HepG2 (cell line): Measurements from ENCODE around the gene ERC1. TPM values are rescaled to one million over a fixed set of nuclear protein-coding genes. Genes with fewer than 3 reads are reported as not detected.

Source experiments
- ATAC-seq: fragments of 200-7000 bp; cut with Tn5 transposase; 3 replicates; pipeline ENCODE4 v1.9.1; 2020; ENCODE audit warnings: mild to moderate bottlenecking, moderate library complexity
- BruUV-seq: library from RNA; stranded (reverse); fragments of 400-500 nt; replicated peaks from 2 replicates; lab custom pipeline; 2021; lab: Mats Ljungman, UMichigan
- CTCF ChIA-PET: fragments of 300-600 bp; formaldehyde crosslinking; extraction: SDS; loops from one replicate; lab custom pipeline; 2021; ENCODE audit warnings: low total read pairs, inconsistent platforms, low intra/inter-chr PET ratio; lab: Yijun Ruan, JAX
- POLR2A ChIA-PET: fragments of 350-600 bp; sonication (Branson Sonifier 250); formaldehyde crosslinking; loops from one replicate; lab custom pipeline; 2020; ENCODE audit warnings: antibody characterized with exemption, inconsistent platforms; lab: Yijun Ruan, JAX
- DNase-seq: peaks from one replicate; pipeline ENCODE4 v3.0.0-alpha.2; 2015; ENCODE audit warnings: low spot score
- FAIRE-seq: peaks from 3 replicates; lab custom pipeline; 2011; peaks lifted over from hg19 to GRCh38; lab: Jason Lieb, UNC
- H2AFZ ChIP-seq: one replicate; pipeline ENCODE4 v1.6.1; 2011; ENCODE audit warnings: low read length, inconsistent platforms
- H3K27ac ChIP-seq: fragments of 300-600 bp; 3 replicates; pipeline ENCODE4 v1.8.0; 2011; ENCODE audit warnings: mixed run types, mild to moderate bottlenecking, mixed read lengths, low read length, inconsistent platforms; ENCODE audit not compliant: insufficient read depth; ENCODE audit errors: extremely low read length
- H3K27me3 ChIP-seq, 2 experiments: fragments of 200-600 bp in 1 of 2; 2 replicates in 1 of 2; 3 replicates in 1 of 2; pipeline versions ENCODE4 v1.6.0 to v1.8.0; 2011; ENCODE audit warnings: low read length in 2 of 2, mild to moderate bottlenecking in 2 of 2, moderate library complexity in 2 of 2, inconsistent platforms in 1 of 2; ENCODE audit not compliant: insufficient read depth in 2 of 2, control insufficient read depth in 1 of 2
- H3K36me3 ChIP-seq, 2 experiments: fragments of 200-600 bp in 1 of 2; replicated peaks in 1 of 2; 2 replicates in 1 of 2; 3 replicates in 1 of 2; pipeline versions ENCODE4 v1.5.1 to v1.8.0; 2011; ENCODE audit warnings: low read length in 2 of 2, inconsistent platforms in 1 of 2; ENCODE audit not compliant: insufficient read depth in 2 of 2, control insufficient read depth in 1 of 2
- H3K4me1 ChIP-seq: 2 replicates; pipeline ENCODE4 v1.5.1; 2012; ENCODE audit warnings: low read length, inconsistent platforms; ENCODE audit not compliant: insufficient read depth
- H3K4me2 ChIP-seq: 2 replicates; pipeline ENCODE4 v1.6.0; 2011; ENCODE audit warnings: low read depth, low read length, inconsistent platforms
- H3K4me3 ChIP-seq, 3 experiments: fragments of 200-600 bp in 1 of 3; sonication (generic), shearing (Covaris generic) in 1 of 3; replicated peaks in 1 of 3; 2 replicates each; pipeline ENCODE4 v1.5.1; 2011 to 2016; ENCODE audit warnings: low read length in 3 of 3, inconsistent platforms in 2 of 3, low read depth in 2 of 3, mild to moderate bottlenecking in 2 of 3, control low read depth in 1 of 3, mixed read lengths in 1 of 3; ENCODE audit not compliant: insufficient read depth in 1 of 3
- H3K79me2 ChIP-seq: one replicate; pipeline ENCODE4 v1.6.1; 2011; ENCODE audit warnings: low read length, inconsistent platforms; ENCODE audit not compliant: insufficient read depth
- H3K9ac ChIP-seq: 2 replicates; pipeline ENCODE4 v1.6.0; 2011; ENCODE audit warnings: mild to moderate bottlenecking, low read depth, low read length, inconsistent platforms; ENCODE audit not compliant: insufficient read depth
- H3K9me3 ChIP-seq: 2 replicates; pipeline ENCODE4 v1.5.1; 2012; ENCODE audit warnings: mild to moderate bottlenecking, low read length
- H4K20me1 ChIP-seq: 2 replicates; pipeline ENCODE4 v1.6.0; 2011; ENCODE audit warnings: inconsistent platforms, mild to moderate bottlenecking, low read length, moderate library complexity; ENCODE audit not compliant: insufficient read depth
- ERF ChIP-seq: IDR thresholded peaks from 2 replicates; pipeline ENCODE4 v1.6.1; 2018; ENCODE audit warnings: missing biosample characterization, missing genetic modification reagents
- HNF4G ChIP-seq, 2 experiments: sonication (generic) in 1 of 2; formaldehyde crosslinking in 1 of 2; IDR thresholded peaks; 2 replicates each; pipeline versions ENCODE4 v1.4.0 to v1.6.1; 2011 to 2020; ENCODE audit warnings: borderline replicate concordance in 2 of 2, low read depth in 2 of 2, mild to moderate bottlenecking in 2 of 2, low read length in 1 of 2, missing genetic modification reagents in 1 of 2, moderate library complexity in 1 of 2
- HOXA7 ChIP-seq: sonication (generic); formaldehyde crosslinking; IDR thresholded peaks from 2 replicates; pipeline ENCODE4 v1.8.1; 2022; ENCODE audit warnings: mild to moderate bottlenecking, missing genetic modification reagents, moderate library complexity
- KMT2A ChIP-seq: sonication (generic); formaldehyde crosslinking; IDR thresholded peaks from 2 replicates; pipeline ENCODE4 v1.4.0; 2020; ENCODE audit warnings: missing genetic modification reagents
- NCOR1 ChIP-seq: fragments of 200-600 bp; sonication (generic); IDR thresholded peaks from 2 replicates; pipeline ENCODE4 v1.7.0; 2017; ENCODE audit warnings: antibody characterized with exemption, low read length, borderline replicate concordance
- RARA ChIP-seq: IDR thresholded peaks from 2 replicates; pipeline ENCODE4 v1.6.1; 2016; ENCODE audit warnings: missing genetic modification reagents, missing compliant biosample characterization
- ZNF274 ChIP-seq: sonication (generic); formaldehyde crosslinking; IDR thresholded peaks from 2 replicates; pipeline ENCODE4 v1.5.1; 2020; ENCODE audit warnings: mild to moderate bottlenecking, missing genetic modification reagents
- ZNF337 ChIP-seq: sonication (generic); formaldehyde crosslinking; IDR thresholded peaks from 2 replicates; pipeline ENCODE4 v1.5.1; 2020; ENCODE audit warnings: missing genetic modification reagents, low read depth, mild to moderate bottlenecking, borderline replicate concordance
- ZNF747 ChIP-seq: sonication (generic); formaldehyde crosslinking; IDR thresholded peaks from 2 replicates; pipeline ENCODE4 v1.8.1; 2023; ENCODE audit warnings: missing genetic modification reagents, mild to moderate bottlenecking, borderline replicate concordance
- ZNF83 ChIP-seq: sonication (generic); formaldehyde crosslinking; IDR thresholded peaks from 2 replicates; pipeline ENCODE4 v1.4.0; 2020; ENCODE audit warnings: missing genetic modification reagents, mild to moderate bottlenecking, borderline replicate concordance
- WGBS: methylation state at CpG from one replicate; pipeline ENCODE4 v1.1.6; 2017; ENCODE audit warnings: low lambda C conversion rate; 5-methylcytosine and 5-hydroxymethylcytosine counted together
- in situ Hi-C: cut with HindIII; loops from 2 replicates; pipeline ENCODE4 v1.10.0; 2017; ENCODE audit warnings: low pct_unique_long_range_greater_than_20kb; ENCODE audit not compliant: extremely low pct_ligation_motif_present
- intact Hi-C: fragments of 100-400 bp; cut with micrococcal nuclease; formaldehyde crosslinking; loops from one replicate; pipeline ENCODE4 v1.10.0; 2022; ENCODE audit not compliant: unreplicated experiment
- polyA plus RNA-seq, 8 experiments: library from polyadenylated mRNA; depleted of rRNA in 3 of 8; stranded (reverse) in 7 of 8; unstranded in 1 of 8; fragments of >200 nt; fragmentation: Illumina TruSeq in 4 of 8; extraction: Trizol in 4 of 8; gene quantifications; 2 replicates each; pipeline versions ENCODE4 v1.2.1 to v1.2.3, GENCODE V29; 2011 to 2016; ENCODE audit warnings: low read depth in 4 of 8, missing spikeins in 1 of 8, mixed read lengths in 1 of 8; ENCODE audit not compliant: insufficient read depth in 1 of 8
- total RNA-seq, 5 experiments: library from RNA; depleted of rRNA; stranded (reverse); fragments of >200 nt; fragmentation: Illumina TruSeq; extraction: Trizol; gene quantifications; 2 replicates each; pipeline ENCODE4 v1.2.3, GENCODE V29; 2016; ENCODE audit warnings: low read depth in 1 of 5
- TF ChIP-seq, protein P1 (sequence below): sonication (generic); formaldehyde crosslinking; IDR thresholded peaks from 2 replicates; pipeline ENCODE4 v1.4.0; 2020; ENCODE audit warnings: missing genetic modification reagents, borderline replicate concordance
- TF ChIP-seq, protein P2 (sequence below): sonication (generic); formaldehyde crosslinking; IDR thresholded peaks from 2 replicates; pipeline ENCODE4 v1.8.0; 2022; ENCODE audit warnings: mild to moderate bottlenecking, missing genetic modification reagents, moderate library complexity
- TF ChIP-seq, protein P3 (sequence below): sonication (generic); formaldehyde crosslinking; IDR thresholded peaks from 2 replicates; pipeline ENCODE4 v1.5.0; 2020; ENCODE audit warnings: missing genetic modification reagents
- TF ChIP-seq, protein P4 (sequence below): sonication (generic); formaldehyde crosslinking; IDR thresholded peaks from 2 replicates; pipeline ENCODE4 v1.5.0; 2020; ENCODE audit warnings: mild to moderate bottlenecking, missing genetic modification reagents

Gene ERC1
- total and polyA plus RNA-seq, 2 of the 13 experiments (the other 11 are each of a cell fraction or from before 2014, with no cell fraction given), result 6.1 to 12.4 TPM

DNA sequence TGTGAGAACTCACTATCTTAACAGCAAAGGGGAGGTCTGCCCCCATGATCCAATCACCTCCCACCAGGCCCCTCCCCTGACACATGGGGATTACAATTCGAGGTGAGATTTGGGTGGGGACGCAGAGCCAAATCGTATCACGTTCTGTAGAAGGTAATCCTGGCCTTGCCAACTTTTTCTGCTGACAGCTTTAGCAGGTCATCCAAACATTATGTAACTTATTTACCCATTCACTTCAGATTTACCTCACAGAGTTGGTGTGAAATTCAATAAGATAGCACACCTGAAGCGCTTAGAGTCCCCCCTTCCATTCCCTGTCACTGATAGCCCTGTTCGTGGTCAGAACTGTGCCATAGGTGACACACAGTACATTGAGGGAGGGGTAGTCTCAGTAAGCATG lies 384.3 kb downstream of the ERC1 start (continued):
- TF ChIP-seq KMT2A (CRISPR knock-in tag) (no peak), ZNF83 (CRISPR knock-in tag) (no peak)
- TF ChIP-seq, protein P1, sequence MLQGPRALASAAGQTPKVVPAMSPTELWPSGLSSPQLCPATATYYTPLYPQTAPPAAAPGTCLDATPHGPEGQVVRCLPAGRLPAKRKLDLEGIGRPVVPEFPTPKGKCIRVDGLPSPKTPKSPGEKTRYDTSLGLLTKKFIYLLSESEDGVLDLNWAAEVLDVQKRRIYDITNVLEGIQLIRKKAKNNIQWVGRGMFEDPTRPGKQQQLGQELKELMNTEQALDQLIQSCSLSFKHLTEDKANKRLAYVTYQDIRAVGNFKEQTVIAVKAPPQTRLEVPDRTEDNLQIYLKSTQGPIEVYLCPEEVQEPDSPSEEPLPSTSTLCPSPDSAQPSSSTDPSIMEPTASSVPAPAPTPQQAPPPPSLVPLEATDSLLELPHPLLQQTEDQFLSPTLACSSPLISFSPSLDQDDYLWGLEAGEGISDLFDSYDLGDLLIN, result no peak

DNA sequence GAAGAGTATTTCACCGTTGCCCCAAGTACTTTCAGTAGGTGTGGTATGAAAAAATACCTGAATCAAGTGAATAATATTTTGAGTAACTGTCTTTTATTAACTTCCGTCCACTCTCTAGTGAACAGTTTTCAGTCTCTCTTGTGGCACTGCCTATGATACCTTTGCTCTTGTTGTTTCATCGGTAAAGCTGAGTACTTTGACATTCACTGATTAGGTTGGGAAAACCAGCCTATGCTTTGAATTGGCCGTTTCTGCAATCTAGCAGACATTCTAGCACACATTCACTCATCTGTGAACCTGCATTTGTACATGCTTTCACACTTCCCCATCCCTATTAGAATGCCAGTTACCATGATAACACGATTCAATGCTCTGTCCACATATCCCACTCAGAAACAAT lies 386.1 kb downstream of the ERC1 start:
- no peak for ATAC-seq

More for the DNA sequence above, 386.1 kb downstream of the ERC1 start:
- Histone ChIP-seq H2AFZ (no peak overlapping the region), H3K36me3 (peaks cover 0 to 12% of the 10 kb centered on the region in 2 experiments; a peak in 2 of 5 replicates), H3K4me2 (no peak overlapping the region), H3K9ac (no peak overlapping the region), H3K79me2 (no peaks in the 10 kb centered on the region), H4K20me1 (no peaks in the 10 kb centered on the region), H3K27ac (no peak overlapping the region), H3K27me3 (no peaks in the 10 kb centered on the region), H3K4me3 (no peak overlapping the region), H3K4me1 (peaks cover 11% of the 10 kb centered on the region), H3K9me3 (no peaks in the 10 kb centered on the region)
- DNase-seq, result no peak
- in situ Hi-C loops (no loop called here), intact Hi-C loops (loop anchor here (1.0 kb wide), 1 partner anchor 10 kb away; no protein-coding TSS in a partner anchor)
- TF ChIP-seq NCOR1, result no peak
- TF ChIP-seq, protein P2, sequence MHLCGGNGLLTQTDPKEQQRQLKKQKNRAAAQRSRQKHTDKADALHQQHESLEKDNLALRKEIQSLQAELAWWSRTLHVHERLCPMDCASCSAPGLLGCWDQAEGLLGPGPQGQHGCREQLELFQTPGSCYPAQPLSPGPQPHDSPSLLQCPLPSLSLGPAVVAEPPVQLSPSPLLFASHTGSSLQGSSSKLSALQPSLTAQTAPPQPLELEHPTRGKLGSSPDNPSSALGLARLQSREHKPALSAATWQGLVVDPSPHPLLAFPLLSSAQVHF (CRISPR knock-in tag), result no peak
- TF ChIP-seq ERF (CRISPR knock-in tag), result no peak
- no peak for TF ChIP-seq ZNF274 (CRISPR knock-in tag)
- TF ChIP-seq HNF4G (IDR thresholded peaks at IDR 0.05; ENCODE audit: borderline replicate concordance, low read depth, low read length), result no peak
- no peak for TF ChIP-seq HNF4G (CRISPR knock-in tag; IDR thresholded peaks at IDR 0.05; ENCODE audit: borderline replicate concordance, low read depth)
- TF ChIP-seq, protein P3, sequence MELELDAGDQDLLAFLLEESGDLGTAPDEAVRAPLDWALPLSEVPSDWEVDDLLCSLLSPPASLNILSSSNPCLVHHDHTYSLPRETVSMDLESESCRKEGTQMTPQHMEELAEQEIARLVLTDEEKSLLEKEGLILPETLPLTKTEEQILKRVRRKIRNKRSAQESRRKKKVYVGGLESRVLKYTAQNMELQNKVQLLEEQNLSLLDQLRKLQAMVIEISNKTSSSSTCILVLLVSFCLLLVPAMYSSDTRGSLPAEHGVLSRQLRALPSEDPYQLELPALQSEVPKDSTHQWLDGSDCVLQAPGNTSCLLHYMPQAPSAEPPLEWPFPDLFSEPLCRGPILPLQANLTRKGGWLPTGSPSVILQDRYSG, result no peak
- TF ChIP-seq, protein P4, sequence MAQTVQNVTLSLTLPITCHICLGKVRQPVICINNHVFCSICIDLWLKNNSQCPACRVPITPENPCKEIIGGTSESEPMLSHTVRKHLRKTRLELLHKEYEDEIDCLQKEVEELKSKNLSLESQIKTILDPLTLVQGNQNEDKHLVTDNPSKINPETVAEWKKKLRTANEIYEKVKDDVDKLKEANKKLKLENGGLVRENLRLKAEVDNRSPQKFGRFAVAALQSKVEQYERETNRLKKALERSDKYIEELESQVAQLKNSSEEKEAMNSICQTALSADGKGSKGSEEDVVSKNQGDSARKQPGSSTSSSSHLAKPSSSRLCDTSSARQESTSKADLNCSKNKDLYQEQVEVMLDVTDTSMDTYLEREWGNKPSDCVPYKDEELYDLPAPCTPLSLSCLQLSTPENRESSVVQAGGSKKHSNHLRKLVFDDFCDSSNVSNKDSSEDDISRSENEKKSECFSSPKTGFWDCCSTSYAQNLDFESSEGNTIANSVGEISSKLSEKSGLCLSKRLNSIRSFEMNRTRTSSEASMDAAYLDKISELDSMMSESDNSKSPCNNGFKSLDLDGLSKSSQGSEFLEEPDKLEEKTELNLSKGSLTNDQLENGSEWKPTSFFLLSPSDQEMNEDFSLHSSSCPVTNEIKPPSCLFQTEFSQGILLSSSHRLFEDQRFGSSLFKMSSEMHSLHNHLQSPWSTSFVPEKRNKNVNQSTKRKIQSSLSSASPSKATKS (CRISPR knock-in tag), result no peak
- no peak for TF ChIP-seq ZNF747 (CRISPR knock-in tag)
- TF ChIP-seq HOXA7 (CRISPR knock-in tag), result no peak
- TF ChIP-seq ZNF337, result no peak
- TF ChIP-seq RARA (CRISPR knock-in tag), result no peak
- BruUV-seq, result no TSS peak
- no peak for FAIRE-seq
- CTCF ChIA-PET, result no interaction called here
- WGBS, result over 99% methylated on average over 5 of the region's 5 CpGs
- POLR2A ChIA-PET, result no interaction called here
